ENCODE data around the gene TENT5C.

DNA sequence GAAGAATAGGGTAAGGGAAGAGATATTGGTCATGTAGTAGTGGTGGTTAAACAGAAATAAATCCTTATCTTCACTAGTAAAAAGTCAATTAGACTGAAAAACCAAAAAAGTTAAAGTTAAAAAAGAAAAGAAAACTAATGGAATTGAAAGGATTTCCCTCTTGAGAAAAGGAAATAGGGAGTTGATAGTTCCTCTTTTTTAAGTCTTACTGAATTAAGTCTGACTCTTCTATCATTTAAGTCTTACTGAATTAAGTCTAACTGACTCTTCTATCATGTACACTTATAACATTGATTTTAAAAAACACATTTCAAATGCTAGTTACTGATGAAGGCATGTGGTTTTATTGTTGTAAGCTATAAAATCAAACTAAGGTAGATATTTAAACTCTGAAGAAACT, 49.5 kb upstream of the TENT5C start:
- TF ChIP-seq, protein P1, sequence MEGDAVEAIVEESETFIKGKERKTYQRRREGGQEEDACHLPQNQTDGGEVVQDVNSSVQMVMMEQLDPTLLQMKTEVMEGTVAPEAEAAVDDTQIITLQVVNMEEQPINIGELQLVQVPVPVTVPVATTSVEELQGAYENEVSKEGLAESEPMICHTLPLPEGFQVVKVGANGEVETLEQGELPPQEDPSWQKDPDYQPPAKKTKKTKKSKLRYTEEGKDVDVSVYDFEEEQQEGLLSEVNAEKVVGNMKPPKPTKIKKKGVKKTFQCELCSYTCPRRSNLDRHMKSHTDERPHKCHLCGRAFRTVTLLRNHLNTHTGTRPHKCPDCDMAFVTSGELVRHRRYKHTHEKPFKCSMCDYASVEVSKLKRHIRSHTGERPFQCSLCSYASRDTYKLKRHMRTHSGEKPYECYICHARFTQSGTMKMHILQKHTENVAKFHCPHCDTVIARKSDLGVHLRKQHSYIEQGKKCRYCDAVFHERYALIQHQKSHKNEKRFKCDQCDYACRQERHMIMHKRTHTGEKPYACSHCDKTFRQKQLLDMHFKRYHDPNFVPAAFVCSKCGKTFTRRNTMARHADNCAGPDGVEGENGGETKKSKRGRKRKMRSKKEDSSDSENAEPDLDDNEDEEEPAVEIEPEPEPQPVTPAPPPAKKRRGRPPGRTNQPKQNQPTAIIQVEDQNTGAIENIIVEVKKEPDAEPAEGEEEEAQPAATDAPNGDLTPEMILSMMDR (conservative IDR thresholded peaks at IDR 0.05), result no peak
- no peak for TF ChIP-seq ZFX (IDR thresholded peaks at IDR 0.05)

Data from C4-2B (cell line).